ENCODE results near the gene RCE1.
A peak's percentile ranks its signal among the peaks of the same experiment; 100 is the strongest.

The RCE1 gene

GRCh38 chr11:66857234-66857926 lies 14.1 kb downstream of the RCE1 start:
- peak; percentile 69 for DNase-seq (ENCODE audit: low spot score)
- in situ Hi-C loops (cut with MboI; ENCODE audit: low sequenced_read_pairs, unreplicated experiment), result no loop called here
- TF ChIP-seq CTCF (IDR thresholded peaks at IDR 0.05; ENCODE audit: borderline replicate concordance, control extremely low read depth, extremely low read depth, insufficient read depth, missing control alignments), result no peak

- in situ Hi-C loops (cut with MboI; ENCODE audit: low sequenced_read_pairs, unreplicated experiment), result no loop called here
- DNase-seq (ENCODE audit: low spot score), result no peak
Measured at GRCh38 chr11:66857927-66858185, 14.6 kb downstream of the RCE1 start.

DNA sequence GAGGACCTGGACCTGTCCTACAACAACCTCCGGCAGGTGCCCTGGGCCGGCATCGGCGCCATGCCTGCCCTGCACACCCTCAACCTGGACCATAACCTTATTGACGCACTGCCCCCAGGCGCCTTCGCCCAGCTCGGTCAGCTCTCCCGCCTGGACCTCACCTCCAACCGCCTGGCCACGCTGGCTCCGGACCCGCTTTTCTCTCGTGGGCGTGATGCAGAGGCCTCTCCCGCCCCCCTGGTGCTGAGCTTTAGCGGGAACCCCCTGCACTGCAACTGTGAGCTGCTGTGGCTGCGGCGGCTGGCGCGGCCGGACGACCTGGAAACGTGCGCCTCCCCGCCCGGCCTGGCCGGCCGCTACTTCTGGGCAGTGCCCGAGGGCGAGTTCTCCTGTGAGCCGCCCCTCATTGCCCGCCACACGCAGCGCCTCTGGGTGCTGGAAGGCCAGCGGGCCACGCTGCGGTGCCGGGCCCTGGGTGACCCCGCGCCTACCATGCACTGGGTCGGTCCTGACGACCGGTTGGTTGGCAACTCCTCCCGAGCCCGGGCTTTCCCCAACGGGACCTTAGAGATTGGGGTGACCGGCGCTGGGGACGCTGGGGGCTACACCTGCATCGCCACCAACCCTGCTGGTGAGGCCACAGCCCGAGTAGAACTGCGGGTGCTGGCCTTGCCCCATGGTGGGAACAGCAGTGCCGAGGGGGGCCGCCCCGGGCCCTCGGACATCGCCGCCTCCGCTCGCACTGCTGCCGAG lies 15.1 kb downstream of the RCE1 start:
- no peak for TF ChIP-seq CTCF (IDR thresholded peaks at IDR 0.05; ENCODE audit: borderline replicate concordance, control extremely low read depth, extremely low read depth, insufficient read depth, missing control alignments)
- no peak for DNase-seq (ENCODE audit: low spot score)
- in situ Hi-C loops (cut with MboI; ENCODE audit: low sequenced_read_pairs, unreplicated experiment), result no loop called here

More at GRCh38 chr11:66857927-66858185, 14.6 kb downstream of the RCE1 start:
- TF ChIP-seq CTCF (IDR thresholded peaks at IDR 0.05; ENCODE audit: borderline replicate concordance, control extremely low read depth, extremely low read depth, insufficient read depth, missing control alignments), result no peak

GRCh38 chr11:66858939-66859685 lies 15.9 kb downstream of the RCE1 start:
- no peak for TF ChIP-seq CTCF (IDR thresholded peaks at IDR 0.05; ENCODE audit: borderline replicate concordance, control extremely low read depth, extremely low read depth, insufficient read depth, missing control alignments)
- DNase-seq (ENCODE audit: low spot score), result no peak
- in situ Hi-C loops (cut with MboI; ENCODE audit: low sequenced_read_pairs, unreplicated experiment), result no loop called here

DNA sequence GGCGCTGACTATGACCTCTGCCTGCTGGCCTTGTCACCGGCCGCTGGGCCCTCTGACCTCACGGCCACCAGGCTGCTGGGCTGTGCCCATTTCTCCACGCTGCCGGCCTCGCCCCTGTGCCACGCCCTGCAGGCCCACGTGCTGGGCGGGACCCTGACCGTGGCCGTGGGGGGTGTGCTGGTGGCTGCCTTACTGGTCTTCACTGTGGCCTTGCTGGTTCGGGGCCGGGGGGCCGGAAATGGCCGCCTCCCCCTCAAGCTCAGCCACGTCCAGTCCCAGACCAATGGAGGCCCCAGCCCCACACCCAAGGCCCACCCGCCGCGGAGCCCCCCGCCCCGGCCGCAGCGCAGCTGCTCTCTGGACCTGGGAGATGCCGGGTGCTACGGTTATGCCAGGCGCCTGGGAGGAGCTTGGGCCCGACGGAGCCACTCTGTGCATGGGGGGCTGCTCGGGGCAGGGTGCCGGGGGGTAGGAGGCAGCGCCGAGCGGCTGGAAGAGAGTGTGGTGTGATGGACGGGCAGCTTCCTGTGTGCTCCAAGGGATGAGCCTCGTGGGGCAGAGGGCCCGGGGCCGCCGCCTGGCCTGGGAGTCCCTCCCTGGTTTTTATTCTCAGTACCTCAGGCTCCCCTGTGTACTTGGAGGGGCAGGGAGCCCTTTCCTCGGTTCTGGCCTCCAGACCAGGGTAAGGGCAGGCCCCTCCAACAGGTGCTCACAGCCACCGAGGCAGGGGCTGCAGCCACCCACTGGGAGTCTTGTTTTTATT lies 16.6 kb downstream of the RCE1 start:
- no peak for DNase-seq (ENCODE audit: low spot score)
- no peak for TF ChIP-seq CTCF (IDR thresholded peaks at IDR 0.05; ENCODE audit: borderline replicate concordance, control extremely low read depth, extremely low read depth, insufficient read depth, missing control alignments)
- in situ Hi-C loops (cut with MboI; ENCODE audit: low sequenced_read_pairs, unreplicated experiment), result no loop called here

DNA sequence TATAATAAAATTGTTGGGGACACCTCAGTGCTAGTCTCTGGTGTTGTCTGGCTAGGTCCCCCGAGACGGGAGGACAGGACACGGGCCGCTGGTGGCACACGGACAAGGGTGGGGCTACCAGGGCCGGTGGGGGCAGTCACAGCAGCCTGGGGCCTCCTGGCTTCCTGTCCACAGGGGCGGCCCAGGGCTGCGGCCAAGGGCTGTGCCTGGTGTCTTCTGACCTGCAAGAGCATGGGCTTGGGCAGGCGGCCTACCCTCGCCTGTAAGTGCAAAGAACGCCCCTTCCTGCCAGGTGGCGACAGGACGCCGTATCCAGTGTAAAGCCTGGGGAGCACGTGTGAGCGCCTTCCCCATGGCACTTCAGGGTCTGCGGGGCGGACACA lies 17.2 kb downstream of the RCE1 start:
- in situ Hi-C loops (cut with MboI; ENCODE audit: low sequenced_read_pairs, unreplicated experiment), result no loop called here
- TF ChIP-seq CTCF (IDR thresholded peaks at IDR 0.05; ENCODE audit: borderline replicate concordance, control extremely low read depth, extremely low read depth, insufficient read depth, missing control alignments), result no peak
- no peak for DNase-seq (ENCODE audit: low spot score)
